ENCODE measurements around the gene TRIM37.

The TRIM37 gene

DNA sequence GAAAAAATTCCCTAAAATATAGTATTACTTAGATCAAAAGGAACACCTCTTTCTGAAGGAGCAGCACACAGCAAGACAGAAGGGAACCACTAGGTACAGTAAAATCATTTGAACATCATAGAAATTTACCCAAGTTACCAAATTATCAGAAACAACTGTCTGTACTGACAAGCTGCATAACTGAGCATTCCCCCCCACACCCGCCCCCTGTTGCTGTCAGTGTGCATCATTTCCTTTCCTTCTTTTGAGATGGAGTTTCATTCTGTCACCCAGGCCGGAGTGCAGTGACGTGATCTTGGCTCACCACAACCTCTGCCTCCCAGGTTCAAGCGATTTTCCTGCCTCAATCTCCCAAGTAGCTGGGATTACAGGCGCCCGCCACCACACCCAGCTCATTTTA lies 120.7 kb downstream of the TRIM37 start:
- no peak overlapping the region for H3K4me3 ChIP-seq (ENCODE audit: low read depth, low read length)
- TF ChIP-seq, protein P1, sequence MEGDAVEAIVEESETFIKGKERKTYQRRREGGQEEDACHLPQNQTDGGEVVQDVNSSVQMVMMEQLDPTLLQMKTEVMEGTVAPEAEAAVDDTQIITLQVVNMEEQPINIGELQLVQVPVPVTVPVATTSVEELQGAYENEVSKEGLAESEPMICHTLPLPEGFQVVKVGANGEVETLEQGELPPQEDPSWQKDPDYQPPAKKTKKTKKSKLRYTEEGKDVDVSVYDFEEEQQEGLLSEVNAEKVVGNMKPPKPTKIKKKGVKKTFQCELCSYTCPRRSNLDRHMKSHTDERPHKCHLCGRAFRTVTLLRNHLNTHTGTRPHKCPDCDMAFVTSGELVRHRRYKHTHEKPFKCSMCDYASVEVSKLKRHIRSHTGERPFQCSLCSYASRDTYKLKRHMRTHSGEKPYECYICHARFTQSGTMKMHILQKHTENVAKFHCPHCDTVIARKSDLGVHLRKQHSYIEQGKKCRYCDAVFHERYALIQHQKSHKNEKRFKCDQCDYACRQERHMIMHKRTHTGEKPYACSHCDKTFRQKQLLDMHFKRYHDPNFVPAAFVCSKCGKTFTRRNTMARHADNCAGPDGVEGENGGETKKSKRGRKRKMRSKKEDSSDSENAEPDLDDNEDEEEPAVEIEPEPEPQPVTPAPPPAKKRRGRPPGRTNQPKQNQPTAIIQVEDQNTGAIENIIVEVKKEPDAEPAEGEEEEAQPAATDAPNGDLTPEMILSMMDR (conservative IDR thresholded peaks at IDR 0.05; ENCODE audit: low read depth, low read length) = no peak
- peak; percentile 48 for DNase-seq (ENCODE audit: low read depth)

GRCh38 chr17:58985367-58985766 lies 121.3 kb downstream of the TRIM37 start:
- DNase-seq (ENCODE audit: low read depth) = no peak
- no peak overlapping the region for H3K4me3 ChIP-seq (ENCODE audit: low read depth, low read length)
- TF ChIP-seq, protein P1 (conservative IDR thresholded peaks at IDR 0.05; ENCODE audit: low read depth, low read length) = no peak

GRCh38 chr17:58982626-58983025 lies 124.1 kb downstream of the TRIM37 start:
- no peak overlapping the region for H3K4me3 ChIP-seq (ENCODE audit: low read depth, low read length)
- no peak for DNase-seq (ENCODE audit: low read depth)
- TF ChIP-seq, protein P1 (conservative IDR thresholded peaks at IDR 0.05; ENCODE audit: low read depth, low read length) = no peak

GRCh38 chr17:58980706-58981481 lies 125.8 kb downstream of the TRIM37 start:
- H3K4me3 ChIP-seq (ENCODE audit: low read depth, low read length) = no peak overlapping the region
- no peak for DNase-seq (ENCODE audit: low read depth)
- TF ChIP-seq, protein P1 (conservative IDR thresholded peaks at IDR 0.05; ENCODE audit: low read depth, low read length) = no peak

GRCh38 chr17:58976541-58976940 lies 130.1 kb downstream of the TRIM37 start:
- TF ChIP-seq, protein P1 (conservative IDR thresholded peaks at IDR 0.05; ENCODE audit: low read depth, low read length) = no peak
- H3K4me3 ChIP-seq (ENCODE audit: low read depth, low read length) = no peak overlapping the region
- DNase-seq (ENCODE audit: low read depth) = no peak

- no peak overlapping the region for H3K4me3 ChIP-seq (ENCODE audit: low read depth, low read length)
- TF ChIP-seq, protein P1 (conservative IDR thresholded peaks at IDR 0.05; ENCODE audit: low read depth, low read length) = no peak
- no peak for DNase-seq (ENCODE audit: low read depth)
These were observed 132.3 kb downstream of the TRIM37 start for GRCh38 chr17:58974354-58974753.

All from choroid plexus epithelial cell (primary cell).